Measurements from ENCODE around the gene MRPL40.

GRCh38 chr22:19419464-19420178 is 12.7 kb upstream of the MRPL40 start:
- TF ChIP-seq EZH2phosphoT487 (IDR thresholded peaks at IDR 0.05; ENCODE audit: borderline replicate concordance) (no peak), CTCF (conservative IDR thresholded peaks at IDR 0.05; ENCODE audit: low read length) (no peak)

Data from Loucy (cell line).